Skeletal muscle tissue (tissue), 4 donors: ENCODE data around the gene LAG3. TPM values are rescaled to one million over a fixed set of nuclear protein-coding genes. Genes with fewer than 3 reads are reported as not detected.

ENCODE experiments used
- H3K27ac ChIP-seq: one replicate; pipeline ENCODE4 v1.7.0; 2013; ENCODE audit warnings: mild to moderate bottlenecking, low read depth, low read length, inconsistent platforms
- H3K27me3 ChIP-seq, 3 donors: one replicate each; pipeline ENCODE4 v1.7.0; 2013; ENCODE audit warnings: low read length in 3 of 3; ENCODE audit not compliant: control insufficient read depth in 3 of 3, insufficient read depth in 3 of 3
- H3K36me3 ChIP-seq, 3 donors: one replicate each; pipeline ENCODE4 v1.7.0; 2013; ENCODE audit warnings: low read length in 3 of 3; ENCODE audit not compliant: control insufficient read depth in 3 of 3, insufficient read depth in 3 of 3
- H3K4me1 ChIP-seq, 3 donors: one replicate each; pipeline ENCODE4 v1.7.0; 2013; ENCODE audit warnings: low read length in 3 of 3, mild to moderate bottlenecking in 3 of 3; ENCODE audit not compliant: control insufficient read depth in 3 of 3, insufficient read depth in 3 of 3
- H3K4me3 ChIP-seq, 3 donors: one replicate each; pipeline ENCODE4 v1.7.0; 2013; ENCODE audit warnings: low read length in 3 of 3
- H3K9ac ChIP-seq, 3 donors: one replicate each; pipeline ENCODE4 v1.7.0; 2013; ENCODE audit warnings: low read length in 3 of 3, mild to moderate bottlenecking in 3 of 3, moderate library complexity in 2 of 3, low read depth in 1 of 3
- H3K9me3 ChIP-seq, 3 donors: one replicate each; pipeline ENCODE4 v1.7.0; 2013; ENCODE audit warnings: low read length in 3 of 3; ENCODE audit not compliant: control insufficient read depth in 3 of 3
- total RNA-seq: library from RNA; depleted of rRNA; stranded (reverse); fragments of >200 nt; gene quantifications from one replicate; pipeline ENCODE4 v1.2.3, GENCODE V29; 2014
- donor health status: Osteomylitis.

The LAG3 gene
- total RNA-seq, 1 donor from 2014 or later, result not detected

GRCh38 chr12:6807170-6807569 lies 34.9 kb downstream of the LAG3 start:
- no peaks in the 10 kb centered on the region for H3K9me3 ChIP-seq
- H3K4me3 ChIP-seq, result no peak overlapping the region
- H3K27me3 ChIP-seq, result no peaks in the 10 kb centered on the region

GRCh38 chr12:6809056-6809455 lies 36.7 kb downstream of the LAG3 start:
- Histone ChIP-seq H3K4me3 (no peak overlapping the region), H3K4me1 (no peaks in the 10 kb centered on the region), H3K36me3 (no peaks in the 10 kb centered on the region), H3K9me3 (no peaks in the 10 kb centered on the region), H3K27me3 (peaks cover 0 to 3% (median 0%) of the 10 kb centered on the region in 3 donors), H3K9ac (no peak overlapping the region), H3K27ac (no peak overlapping the region)

More at GRCh38 chr12:6807170-6807569, 34.9 kb downstream of the LAG3 start:
- Histone ChIP-seq H3K36me3 (no peaks in the 10 kb centered on the region), H3K4me1 (no peaks in the 10 kb centered on the region), H3K9ac (no peak overlapping the region), H3K27ac (no peak overlapping the region)

GRCh38 chr12:6810758-6811157 lies 38.4 kb downstream of the LAG3 start:
- H3K4me3 ChIP-seq, result no peak overlapping the region
- no peak overlapping the region for H3K27ac ChIP-seq
- no peak overlapping the region for H3K9ac ChIP-seq
- H3K4me1 ChIP-seq, result no peaks in the 10 kb centered on the region
- H3K9me3 ChIP-seq, result no peaks in the 10 kb centered on the region
- no peaks in the 10 kb centered on the region for H3K36me3 ChIP-seq
- peaks cover 0 to 14% (median 9%) of the 10 kb centered on the region in 3 donors for H3K27me3 ChIP-seq

- Histone ChIP-seq H3K9me3 (no peaks in the 10 kb centered on the region), H3K36me3 (no peaks in the 10 kb centered on the region), H3K4me1 (no peaks in the 10 kb centered on the region), H3K9ac (no peak overlapping the region), H3K27ac (no peak overlapping the region), H3K4me3 (no peak overlapping the region), H3K27me3 (peaks cover 0 to 14% (median 9%) of the 10 kb centered on the region in 3 donors)
These were observed 41.0 kb downstream of the LAG3 start for GRCh38 chr12:6813363-6813762.

- no peak overlapping the region for H3K27ac ChIP-seq
- H3K9me3 ChIP-seq, result no peaks in the 10 kb centered on the region
- no peak overlapping the region for H3K9ac ChIP-seq
- H3K27me3 ChIP-seq, result peaks cover 6 to 28% (median 9%) of the 10 kb centered on the region in 3 donors
- no peaks in the 10 kb centered on the region for H3K36me3 ChIP-seq
- no peak overlapping the region for H3K4me3 ChIP-seq
- H3K4me1 ChIP-seq, result peaks cover 0 to 6% (median 5%) of the 10 kb centered on the region in 3 donors
These were observed 44.3 kb downstream of the LAG3 start for GRCh38 chr12:6816598-6816997.

GRCh38 chr12:6817098-6817497 lies 44.8 kb downstream of the LAG3 start:
- no peak overlapping the region for H3K9ac ChIP-seq
- H3K4me3 ChIP-seq, result no peak overlapping the region
- H3K36me3 ChIP-seq, result no peaks in the 10 kb centered on the region
- H3K4me1 ChIP-seq, result peaks cover 3 to 10% (median 9%) of the 10 kb centered on the region in 3 donors
- no peak overlapping the region for H3K27ac ChIP-seq
- H3K27me3 ChIP-seq, result peaks cover 9 to 32% (median 10%) of the 10 kb centered on the region in 3 donors
- no peaks in the 10 kb centered on the region for H3K9me3 ChIP-seq

GRCh38 chr12:6817662-6818157 lies 45.4 kb downstream of the LAG3 start:
- H3K9me3 ChIP-seq, result no peaks in the 10 kb centered on the region
- H3K4me1 ChIP-seq, result peaks cover 7 to 14% (median 11%) of the 10 kb centered on the region in 3 donors
- peaks cover 13 to 38% (median 13%) of the 10 kb centered on the region in 3 donors for H3K27me3 ChIP-seq
- H3K4me3 ChIP-seq, result no peak overlapping the region
- H3K9ac ChIP-seq, result no peak overlapping the region
- no peaks in the 10 kb centered on the region for H3K36me3 ChIP-seq
- no peak overlapping the region for H3K27ac ChIP-seq

- H3K9ac ChIP-seq, result no peak overlapping the region
- no peak overlapping the region for H3K4me3 ChIP-seq
- H3K27me3 ChIP-seq, result peaks cover 17 to 43% (median 17%) of the 10 kb centered on the region in 3 donors
- no peak overlapping the region for H3K27ac ChIP-seq
- H3K9me3 ChIP-seq, result no peaks in the 10 kb centered on the region
- H3K36me3 ChIP-seq, result no peaks in the 10 kb centered on the region
- peaks cover 7 to 14% (median 11%) of the 10 kb centered on the region in 3 donors for H3K4me1 ChIP-seq
These were observed 45.9 kb downstream of the LAG3 start for GRCh38 chr12:6818222-6818621.

- peaks cover 7 to 14% (median 11%) of the 10 kb centered on the region in 3 donors for H3K4me1 ChIP-seq
- H3K27ac ChIP-seq, result no peak overlapping the region
- no peak overlapping the region for H3K9ac ChIP-seq
- H3K27me3 ChIP-seq, result peaks cover 21 to 47% (median 21%) of the 10 kb centered on the region in 3 donors
- no peaks in the 10 kb centered on the region for H3K9me3 ChIP-seq
- H3K36me3 ChIP-seq, result no peaks in the 10 kb centered on the region
- no peak overlapping the region for H3K4me3 ChIP-seq
These were observed 46.3 kb downstream of the LAG3 start for GRCh38 chr12:6818645-6819044.

GRCh38 chr12:6819106-6820030 lies 47.0 kb downstream of the LAG3 start:
- H3K9me3 ChIP-seq, result no peaks in the 10 kb centered on the region
- H3K36me3 ChIP-seq, result no peaks in the 10 kb centered on the region
- no peak overlapping the region for H3K27ac ChIP-seq
- peaks cover 19 to 49% (median 26%) of the 10 kb centered on the region in 3 donors for H3K27me3 ChIP-seq
- H3K4me1 ChIP-seq, result peaks cover 7 to 14% (median 11%) of the 10 kb centered on the region in 3 donors
- H3K9ac ChIP-seq, result no peak overlapping the region
- H3K4me3 ChIP-seq, result no peak overlapping the region
